Muscle of arm (tissue), 12 donors: ENCODE results near the gene MAN2A2. TPM values are rescaled to one million over a fixed set of nuclear protein-coding genes. Genes with fewer than 3 reads are reported as not detected.
A peak's percentile ranks its signal among the peaks of the same experiment; 100 is the strongest.
"Not testable (repeated sequence)": the region's sequence is repeated elsewhere in the genome, so short reads cannot be mapped to it uniquely, and the experiment has no call there.

Source experiments
- DNase-seq: peaks from one replicate; pipeline ENCODE4 v3.0.0-alpha.2; 2013
- polyA plus RNA-seq, 12 donors: library from polyadenylated mRNA; unstranded; fragments of 120-200 nt; gene quantifications; one replicate each; pipeline ENCODE4 v1.2.1, GENCODE V29; 2013; ENCODE audit not compliant: insufficient read length in 12 of 12

MAN2A2 gene
- polyA plus RNA-seq, 12 donors = 25.4 to 66.1 (median 35.7) TPM; not detected in 1

DNA sequence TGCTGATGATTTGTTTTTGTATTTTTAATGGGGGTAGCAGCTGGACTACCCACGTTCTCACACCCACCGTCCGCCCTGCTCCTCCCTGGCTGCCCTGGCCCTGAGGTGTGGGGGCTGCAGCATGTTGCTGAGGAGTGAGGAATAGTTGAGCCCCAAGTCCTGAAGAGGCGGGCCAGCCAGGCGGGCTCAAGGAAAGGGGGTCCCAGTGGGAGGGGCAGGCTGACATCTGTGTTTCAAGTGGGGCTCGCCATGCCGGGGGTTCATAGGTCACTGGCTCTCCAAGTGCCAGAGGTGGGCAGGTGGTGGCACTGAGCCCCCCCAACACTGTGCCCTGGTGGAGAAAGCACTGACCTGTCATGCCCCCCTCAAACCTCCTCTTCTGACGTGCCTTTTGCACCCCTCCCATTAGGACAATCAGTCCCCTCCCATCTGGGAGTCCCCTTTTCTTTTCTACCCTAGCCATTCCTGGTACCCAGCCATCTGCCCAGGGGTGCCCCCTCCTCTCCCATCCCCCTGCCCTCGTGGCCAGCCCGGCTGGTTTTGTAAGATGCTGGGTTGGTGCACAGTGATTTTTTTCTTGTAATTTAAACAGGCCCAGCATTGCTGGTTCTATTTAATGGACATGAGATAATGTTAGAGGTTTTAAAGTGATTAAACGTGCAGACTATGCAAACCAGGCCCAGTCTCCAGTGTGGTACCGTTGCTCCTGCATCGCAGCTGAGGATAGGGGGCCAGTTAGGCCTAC lies 20.1 kb upstream of the MAN2A2 start:
- DNase-seq = no peak

DNA sequence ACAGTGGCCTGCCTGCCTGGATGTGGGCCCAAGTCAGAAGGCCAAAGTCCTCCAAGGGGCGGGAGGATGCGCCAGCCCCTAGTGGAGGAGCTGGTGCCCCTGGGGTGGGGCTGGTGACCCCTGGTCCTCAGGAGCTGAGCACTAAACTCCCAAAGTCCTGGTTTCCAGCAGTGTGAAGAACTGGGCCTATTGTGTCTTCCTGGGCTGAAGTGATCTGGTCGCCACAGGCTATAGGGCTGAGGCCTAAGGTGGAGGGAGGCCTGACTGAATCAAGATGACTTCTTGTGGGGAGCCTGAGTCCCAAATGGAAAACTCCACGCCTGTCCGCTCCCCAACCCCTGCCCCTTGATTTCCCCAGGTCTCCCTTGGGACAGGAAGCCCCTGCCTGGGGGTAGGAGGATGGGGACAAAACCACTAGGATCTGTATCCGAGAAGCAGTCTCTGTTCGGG lies 19.6 kb upstream of the MAN2A2 start:
- DNase-seq = no peak

DNA sequence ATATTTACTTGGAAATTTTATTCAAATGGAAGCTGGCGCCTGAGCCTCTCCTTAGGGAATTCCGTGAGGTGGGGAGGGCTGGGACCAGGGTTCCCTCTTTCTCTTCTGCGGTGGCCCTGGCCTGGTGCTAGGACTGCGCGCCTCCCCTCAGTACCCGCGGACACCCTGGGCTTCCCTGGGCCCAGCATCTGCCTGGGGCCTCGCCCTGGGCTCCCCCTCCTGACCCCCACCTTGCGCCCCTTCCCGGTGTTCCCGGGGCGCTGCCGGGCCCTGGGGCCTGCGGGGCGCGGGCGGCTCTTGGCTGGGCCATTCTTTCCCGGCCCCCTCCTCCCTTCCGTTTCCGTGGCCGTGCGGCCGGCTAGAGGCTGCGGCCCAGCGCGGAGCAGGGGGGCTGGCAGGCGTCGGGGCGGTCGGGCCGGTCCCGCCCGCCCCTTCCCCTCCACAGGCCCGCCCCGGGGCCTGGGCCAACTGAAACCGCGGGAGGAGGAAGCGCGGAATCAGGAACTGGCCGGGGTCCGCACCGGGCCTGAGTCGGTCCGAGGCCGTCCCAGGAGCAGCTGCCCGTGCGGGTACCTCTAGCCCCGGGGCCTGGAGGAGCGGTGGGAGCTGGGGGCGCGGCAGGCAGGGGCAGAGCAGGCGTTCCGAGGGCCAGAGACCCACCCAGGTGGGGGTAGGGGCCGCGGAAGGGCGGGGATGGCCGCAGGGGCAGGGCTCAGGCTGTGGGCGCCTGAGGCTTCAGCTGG lies 19.0 kb upstream of the MAN2A2 start, which contains the start of gene FES:
Gene FES (plus strand): TSS at position 529 of the 743 bp plus-strand sequence. CDS start 542 bp downstream, outside the sequence.
- DNase-seq = peak; percentile 85

DNA sequence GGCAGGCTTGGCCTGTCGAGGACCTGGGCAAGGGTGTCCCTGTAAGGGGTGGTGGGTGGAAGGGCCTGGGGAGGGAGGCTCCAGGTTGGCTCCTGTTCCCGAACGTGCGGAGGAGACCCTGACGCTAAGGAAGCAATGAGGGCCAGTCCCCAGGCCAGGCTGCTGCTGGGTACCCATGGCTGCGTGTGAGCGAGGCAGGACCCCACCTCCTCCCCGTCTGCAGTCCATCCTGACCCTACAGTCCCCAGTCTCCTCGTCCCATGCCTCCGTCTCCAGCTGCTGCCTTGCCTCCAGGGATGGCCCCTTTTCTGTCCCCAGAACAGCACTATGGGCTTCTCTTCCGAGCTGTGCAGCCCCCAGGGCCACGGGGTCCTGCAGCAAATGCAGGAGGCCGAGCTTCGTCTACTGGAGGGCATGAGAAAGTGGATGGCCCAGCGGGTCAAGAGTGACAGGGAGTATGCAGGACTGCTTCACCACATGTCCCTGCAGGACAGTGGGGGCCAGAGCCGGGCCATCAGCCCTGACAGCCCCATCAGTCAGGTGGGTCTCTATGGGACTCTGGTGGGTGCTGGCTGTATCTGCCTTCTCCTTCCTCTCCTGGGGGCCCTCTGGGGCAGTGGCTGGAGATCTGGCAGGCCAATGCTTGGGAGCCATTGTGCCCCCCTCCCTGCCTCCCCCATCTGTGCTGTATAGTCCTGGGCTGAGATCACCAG lies 18.2 kb upstream of the MAN2A2 start:
- DNase-seq = no peak

DNA sequence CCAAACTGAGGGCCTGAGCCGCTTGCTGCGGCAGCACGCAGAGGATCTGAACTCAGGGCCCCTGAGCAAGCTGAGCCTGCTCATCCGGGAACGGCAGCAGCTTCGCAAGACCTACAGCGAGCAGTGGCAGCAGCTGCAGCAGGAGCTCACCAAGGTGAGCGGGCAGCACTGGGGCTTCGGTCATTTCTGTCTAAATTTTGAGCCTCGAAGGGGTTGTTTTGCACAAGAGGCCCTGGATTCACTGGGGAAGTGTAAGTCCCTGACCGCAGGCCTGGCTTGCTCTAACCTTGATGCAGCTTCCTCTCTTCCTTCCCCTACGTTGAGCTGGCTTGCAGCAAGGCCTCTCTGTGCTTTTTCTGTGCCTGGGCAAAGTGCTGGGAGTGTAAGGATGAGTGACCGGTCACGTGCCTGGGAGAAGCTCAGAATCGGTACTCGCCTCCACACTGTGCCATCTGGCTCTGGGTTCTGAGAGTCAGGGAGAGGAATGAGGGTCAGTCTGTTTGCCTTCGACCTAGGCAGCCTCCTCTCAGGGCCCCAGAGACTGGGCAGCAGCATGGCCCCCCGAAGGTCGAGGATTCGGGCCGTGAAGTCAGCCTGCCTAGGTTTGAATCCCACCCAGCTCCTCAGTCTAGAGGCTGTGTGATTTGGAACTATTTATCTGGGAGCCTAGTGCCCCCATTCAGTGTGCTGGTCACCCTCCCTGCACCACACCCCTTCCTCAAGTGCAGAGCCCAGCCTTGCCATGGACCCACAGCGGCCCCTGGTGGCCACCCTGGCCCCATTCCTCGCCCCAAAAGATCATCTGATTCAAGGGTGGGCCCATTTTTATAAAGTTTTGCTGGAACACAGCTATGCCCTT lies 17.4 kb upstream of the MAN2A2 start:
- DNase-seq = peak; percentile 86

DNA sequence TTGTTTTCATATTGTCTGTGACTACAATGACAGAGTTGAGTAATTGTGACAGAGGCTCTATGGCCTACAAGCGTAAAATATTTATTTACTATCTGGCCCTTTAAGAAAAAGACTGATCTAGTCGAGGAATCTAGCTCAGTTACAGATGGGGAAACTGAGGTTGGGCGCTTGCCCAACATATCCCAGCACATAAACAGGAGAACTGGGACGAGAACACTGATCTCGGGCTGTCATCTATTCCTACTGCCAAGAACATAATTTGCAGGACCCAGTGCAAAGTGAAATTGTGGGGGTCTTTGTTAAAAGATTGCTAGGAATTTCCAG lies 16.8 kb upstream of the MAN2A2 start:
- DNase-seq = no peak

DNA sequence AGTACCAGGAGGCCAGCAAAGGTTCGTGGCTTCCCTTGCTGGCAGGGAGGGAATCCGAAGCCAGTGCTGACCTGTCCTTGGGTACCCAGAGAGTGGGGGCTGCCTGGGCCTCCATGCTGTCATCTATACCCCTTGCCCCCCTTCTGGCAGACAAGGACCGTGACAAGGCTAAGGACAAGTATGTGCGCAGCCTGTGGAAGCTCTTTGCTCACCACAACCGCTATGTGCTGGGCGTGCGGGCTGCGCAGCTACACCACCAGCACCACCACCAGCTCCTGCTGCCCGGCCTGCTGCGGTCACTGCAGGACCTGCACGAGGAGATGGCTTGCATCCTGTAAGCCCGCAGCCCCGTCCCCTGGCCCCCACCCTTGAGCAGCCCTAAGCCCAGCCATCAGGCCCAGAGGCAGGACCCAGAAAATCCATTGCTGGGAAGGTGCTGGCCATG lies 16.0 kb upstream of the MAN2A2 start:
- no peak for DNase-seq

DNA sequence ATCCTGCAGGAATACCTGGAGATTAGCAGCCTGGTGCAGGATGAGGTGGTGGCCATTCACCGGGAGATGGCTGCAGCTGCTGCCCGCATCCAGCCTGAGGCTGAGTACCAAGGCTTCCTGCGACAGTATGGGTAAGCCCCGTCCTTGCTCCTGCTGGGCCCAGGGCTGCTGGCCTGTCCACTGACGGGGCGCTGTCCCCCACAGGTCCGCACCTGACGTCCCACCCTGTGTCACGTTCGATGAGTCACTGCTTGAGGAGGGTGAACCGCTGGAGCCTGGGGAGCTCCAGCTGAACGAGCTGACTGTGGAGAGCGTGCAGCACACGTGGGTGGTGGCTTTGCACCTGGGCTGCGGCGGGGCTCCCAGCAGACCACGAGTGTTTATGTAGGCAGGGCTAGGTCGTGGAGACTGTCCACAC lies 13.8 kb upstream of the MAN2A2 start:
- no peak for DNase-seq

DNA sequence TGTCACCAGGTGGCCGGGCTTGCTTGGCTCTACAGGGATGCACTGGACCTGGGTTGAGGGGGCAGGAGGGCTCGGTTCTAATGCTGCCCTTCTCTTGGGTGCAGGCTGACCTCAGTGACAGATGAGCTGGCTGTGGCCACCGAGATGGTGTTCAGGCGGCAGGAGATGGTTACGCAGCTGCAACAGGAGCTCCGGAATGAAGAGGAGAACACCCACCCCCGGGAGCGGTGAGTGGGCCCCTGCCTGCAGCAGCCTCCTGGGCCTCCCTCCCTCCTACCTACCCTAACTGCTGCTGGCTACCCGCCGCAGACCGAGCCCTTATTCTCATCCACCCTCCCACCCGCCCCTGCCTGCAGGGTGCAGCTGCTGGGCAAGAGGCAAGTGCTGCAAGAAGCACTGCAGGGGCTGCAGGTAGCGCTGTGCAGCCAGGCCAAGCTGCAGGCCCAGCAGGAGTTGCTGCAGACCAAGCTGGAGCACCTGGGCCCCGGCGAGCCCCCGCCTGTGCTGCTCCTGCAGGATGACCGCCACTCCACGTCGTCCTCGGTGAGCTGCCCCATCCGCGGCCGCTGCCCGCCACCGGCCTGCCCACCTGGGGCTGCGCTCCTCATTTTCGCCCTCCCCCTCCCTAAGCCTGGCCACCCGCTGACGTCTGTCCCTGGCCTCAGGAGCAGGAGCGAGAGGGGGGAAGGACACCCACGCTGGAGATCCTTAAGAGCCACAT lies 13.2 kb upstream of the MAN2A2 start:
- DNase-seq = no peak

DNA sequence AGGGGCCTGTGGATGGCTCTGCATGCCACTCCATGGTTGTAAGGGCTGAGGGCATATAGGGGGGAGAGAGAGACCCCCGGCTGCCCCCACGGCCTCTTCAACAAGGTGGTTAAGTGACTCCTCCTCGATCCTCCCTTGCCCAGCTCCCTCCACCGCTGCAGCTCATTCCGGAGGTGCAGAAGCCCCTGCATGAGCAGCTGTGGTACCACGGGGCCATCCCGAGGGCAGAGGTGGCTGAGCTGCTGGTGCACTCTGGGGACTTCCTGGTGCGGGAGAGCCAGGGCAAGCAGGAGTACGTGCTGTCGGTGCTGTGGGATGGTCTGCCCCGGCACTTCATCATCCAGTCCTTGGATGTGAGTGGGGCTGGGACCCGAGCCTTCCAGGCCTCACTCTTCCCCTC lies 12.3 kb upstream of the MAN2A2 start:
- DNase-seq = no peak

DNA sequence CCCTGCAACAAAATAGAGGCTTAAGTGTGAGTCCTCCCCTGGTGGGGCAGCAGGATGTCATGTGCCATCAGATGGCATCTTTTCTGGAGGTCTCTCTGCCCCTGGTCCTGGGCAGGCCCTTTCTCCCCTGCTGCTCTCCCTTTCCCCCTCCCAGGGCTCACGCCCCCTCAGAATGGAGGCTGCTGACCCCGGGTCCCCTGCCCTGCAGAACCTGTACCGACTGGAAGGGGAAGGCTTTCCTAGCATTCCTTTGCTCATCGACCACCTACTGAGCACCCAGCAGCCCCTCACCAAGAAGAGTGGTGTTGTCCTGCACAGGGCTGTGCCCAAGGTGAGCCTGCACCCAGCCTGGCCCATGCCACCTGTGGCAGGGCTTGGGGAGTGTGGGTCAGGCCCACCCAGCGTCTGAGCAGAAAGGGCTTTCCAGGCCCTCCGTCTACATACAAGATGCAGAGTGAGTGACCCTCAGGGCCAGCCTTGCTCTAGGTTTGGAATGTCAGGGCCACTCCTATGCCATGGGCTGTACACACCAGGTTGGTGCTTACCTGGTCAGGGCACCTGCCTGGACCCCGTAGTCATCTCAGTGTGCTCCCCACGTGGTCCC lies 11.7 kb upstream of the MAN2A2 start:
- DNase-seq = no peak

DNA sequence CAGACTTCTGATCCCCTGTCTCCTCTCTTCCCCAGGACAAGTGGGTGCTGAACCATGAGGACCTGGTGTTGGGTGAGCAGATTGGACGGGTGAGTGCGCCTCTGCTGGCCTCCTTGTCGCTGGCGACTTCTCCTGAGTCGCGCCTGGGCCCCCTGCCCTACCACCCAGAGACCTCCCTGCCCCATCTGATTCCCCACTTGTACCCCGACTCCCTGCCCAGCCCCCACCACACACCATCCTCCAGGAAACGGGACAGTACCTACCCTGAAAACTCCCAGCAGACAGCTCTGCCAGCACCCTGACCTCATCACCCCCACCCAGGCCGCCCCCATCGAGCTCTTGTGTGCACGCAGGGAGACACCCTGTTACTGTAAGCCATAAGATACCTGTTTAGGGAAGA lies 11.1 kb upstream of the MAN2A2 start:
- no peak for DNase-seq

DNA sequence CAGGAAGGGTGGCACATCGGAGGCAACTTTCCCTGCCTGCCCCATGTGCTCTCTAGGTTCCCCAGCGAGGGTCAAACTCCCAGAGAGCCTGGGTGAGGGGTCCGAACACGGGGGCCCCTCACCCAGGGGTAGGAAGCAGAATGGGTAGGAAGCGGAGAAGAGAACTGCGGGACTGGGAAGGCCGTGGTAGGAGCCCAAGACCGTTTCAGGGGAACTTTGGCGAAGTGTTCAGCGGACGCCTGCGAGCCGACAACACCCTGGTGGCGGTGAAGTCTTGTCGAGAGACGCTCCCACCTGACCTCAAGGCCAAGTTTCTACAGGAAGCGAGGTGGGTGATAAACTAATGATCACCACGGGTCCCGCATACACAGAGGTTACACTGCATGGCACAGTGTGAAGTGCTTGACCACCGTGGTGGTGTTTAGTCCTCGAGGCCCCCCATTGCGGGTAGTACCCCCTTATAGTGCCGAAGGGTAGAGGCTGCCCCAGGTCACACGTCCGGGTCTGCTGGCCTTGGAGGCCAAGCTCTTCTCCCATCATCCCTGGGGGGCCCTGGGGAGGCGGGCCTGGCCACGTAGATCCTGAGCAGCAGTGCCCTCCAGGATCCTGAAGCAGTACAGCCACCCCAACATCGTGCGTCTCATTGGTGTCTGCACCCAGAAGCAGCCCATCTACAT lies 10.5 kb upstream of the MAN2A2 start:
- no peak for DNase-seq

DNA sequence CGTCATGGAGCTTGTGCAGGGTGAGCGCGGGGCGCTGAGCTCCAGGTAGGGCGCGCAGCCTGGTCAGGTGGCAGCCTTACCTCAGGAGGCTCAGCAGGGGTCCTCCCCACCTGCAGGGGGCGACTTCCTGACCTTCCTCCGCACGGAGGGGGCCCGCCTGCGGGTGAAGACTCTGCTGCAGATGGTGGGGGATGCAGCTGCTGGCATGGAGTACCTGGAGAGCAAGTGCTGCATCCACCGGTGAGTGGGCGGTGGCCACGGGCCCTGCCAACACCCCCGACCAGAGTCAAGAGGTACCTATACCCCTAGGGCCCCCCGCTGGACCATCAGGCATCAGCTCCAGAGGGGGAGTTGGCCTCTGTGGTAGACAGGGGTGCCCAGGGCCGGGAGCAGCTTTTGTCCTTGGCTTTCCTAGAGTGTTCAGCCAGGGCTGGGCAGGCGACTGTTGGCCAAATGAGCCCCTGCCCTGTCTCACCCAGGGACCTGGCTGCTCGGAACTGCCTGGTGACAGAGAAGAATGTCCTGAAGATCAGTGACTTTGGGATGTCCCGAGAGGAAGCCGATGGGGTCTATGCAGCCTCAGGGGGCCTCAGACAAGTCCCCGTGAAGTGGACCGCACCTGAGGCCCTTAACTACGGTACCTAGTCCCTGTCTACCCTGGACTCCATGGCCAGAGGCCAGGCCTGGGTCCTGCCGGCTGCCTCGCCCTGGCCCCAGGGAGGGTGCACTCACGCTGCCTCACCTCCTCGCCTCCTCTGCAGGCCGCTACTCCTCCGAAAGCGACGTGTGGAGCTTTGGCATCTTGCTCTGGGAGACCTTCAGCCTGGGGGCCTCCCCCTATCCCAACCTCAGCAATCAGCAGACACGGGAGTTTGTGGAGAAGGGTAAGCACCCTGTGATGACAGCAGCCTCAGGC lies 9.7 kb upstream of the MAN2A2 start:
- DNase-seq = no peak

DNA sequence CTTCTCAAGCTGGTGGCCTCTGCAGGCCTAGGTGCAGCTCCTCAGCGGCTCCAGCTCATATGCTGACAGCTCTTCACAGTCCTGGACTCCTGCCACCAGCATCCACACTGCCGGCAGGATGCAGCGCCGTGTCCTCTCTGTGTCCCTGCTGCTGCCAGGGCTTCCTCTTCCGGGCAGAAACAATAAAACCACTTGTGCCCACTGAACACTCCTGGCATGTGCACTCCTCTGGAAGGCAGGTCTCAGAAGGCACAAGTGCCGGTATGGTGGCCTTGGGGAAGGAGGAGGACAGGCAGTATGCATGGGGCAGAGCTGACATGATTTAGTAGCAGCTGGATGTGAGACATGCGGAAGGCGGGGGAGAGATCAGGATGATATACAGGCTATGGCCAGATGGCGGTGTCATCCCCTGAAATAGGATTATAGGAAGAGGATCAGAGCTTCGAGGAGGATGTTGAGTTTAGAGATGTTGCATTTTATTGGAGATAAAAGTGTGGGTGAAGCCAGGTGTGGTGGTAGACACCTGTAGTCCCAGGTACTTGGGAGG lies 7.5 kb upstream of the MAN2A2 start:
- no peak for DNase-seq

DNA sequence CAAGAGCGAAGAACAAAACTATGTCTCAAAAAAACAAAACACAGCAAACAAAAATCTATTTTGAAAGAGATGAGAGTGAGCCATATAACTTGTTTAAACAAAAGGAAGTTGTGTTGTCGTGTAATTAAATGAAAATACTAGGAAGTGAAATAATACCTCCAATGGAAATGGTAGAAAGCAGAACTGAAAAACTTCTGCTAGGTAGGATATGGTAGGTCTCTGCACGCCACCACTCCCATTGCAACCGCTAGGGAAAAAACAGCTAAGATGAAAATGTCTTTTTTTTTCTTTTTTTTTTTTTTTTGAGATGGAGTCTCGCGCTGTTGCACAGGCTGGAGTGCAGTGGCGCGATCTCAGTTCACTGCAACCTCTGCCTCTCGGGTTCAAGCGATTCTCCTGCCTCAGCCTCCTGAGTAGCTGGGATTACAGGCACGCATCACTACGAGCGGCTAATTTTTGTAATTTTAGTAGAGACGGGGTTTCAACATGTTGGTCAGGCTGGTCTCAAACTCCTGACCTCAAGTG lies 5.9 kb upstream of the MAN2A2 start:
- not testable (repeated sequence) for DNase-seq

DNA sequence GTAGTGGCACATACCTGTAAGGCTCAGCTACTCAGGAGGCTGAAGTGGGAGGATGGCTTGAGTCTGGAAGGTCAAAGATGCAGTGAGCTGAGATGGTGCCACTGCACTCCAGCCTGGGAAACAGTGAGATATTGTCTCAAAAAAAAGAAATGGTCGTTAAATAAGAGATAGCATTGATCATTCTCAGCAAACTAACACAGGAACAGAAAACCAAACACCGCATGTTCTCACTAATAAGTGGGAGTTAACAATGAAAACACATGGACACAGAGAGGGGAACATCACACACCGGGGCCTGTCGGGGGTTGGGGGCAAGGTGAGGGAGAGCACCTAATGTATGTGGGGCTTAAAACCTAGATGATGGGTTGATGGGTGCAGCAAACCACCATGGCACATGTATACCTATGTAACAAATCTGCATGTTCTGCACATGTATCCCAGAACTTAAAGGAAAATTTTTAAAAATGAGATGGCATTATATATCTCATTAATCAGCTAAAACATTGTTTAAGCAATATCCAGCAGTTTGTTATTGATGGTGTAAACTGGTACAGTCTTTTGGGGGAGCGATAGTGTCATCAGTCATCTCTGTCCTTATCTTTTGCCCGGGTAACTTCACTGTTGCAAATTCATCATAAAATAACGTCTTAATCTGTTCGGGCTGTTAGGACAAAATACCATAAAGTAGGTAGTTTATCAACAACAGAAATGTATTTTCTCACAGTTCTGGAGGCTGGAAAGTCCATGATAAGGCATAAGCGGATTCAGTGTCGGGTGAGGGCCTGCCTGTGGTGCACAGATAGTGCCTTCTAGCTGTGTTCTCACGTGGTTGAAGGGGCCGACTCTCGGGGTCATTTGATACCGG lies 1.7 kb upstream of the MAN2A2 start:
- no peak for DNase-seq
